ENCODE results near the gene SLC26A11. TPM values are rescaled to one million over a fixed set of nuclear protein-coding genes. Genes with fewer than 3 reads are reported as not detected.

SLC26A11 gene
- total and polyA plus RNA-seq, 7 donors: 2.3 to 14.5 (median 9.3) TPM

DNA sequence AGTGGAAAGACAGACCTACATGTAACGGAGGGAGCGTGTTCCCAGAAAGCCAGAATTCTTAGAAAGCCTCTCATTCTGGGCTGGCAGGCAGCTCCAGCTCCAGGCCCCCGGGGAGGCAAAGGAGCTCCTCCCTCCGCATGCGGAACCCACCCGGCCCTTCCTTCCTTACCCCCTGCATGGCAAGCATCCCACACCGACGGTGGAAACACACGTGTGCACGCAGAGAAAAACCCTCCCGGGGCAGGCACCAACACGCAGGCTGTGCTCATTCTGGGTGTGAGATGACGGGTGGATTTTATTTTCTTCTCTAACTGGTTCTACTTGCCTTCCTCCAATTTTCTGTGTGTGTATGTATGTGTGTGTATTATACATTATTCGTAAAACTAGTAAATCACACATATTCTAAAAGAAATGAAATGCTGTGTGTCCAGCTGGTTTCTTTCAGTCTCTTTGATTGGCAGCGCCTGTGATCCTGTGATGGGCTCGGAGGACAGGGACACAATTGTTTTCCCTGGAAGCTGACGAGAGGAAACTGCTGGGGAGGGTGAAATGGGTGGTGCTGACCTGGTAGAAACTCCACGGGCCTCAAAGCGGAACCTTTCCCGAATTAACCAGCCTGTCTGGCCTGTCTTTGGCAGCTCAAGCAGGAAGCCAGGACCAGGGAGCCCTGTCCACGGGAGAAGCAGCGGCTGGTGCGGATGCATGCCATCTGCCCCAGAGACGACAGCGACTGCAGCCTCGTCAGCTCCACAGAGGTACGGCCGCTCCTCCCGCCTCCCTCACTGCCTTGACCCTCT lies 28.2 kb upstream of the SLC26A11 start:
- Histone ChIP-seq H3K27me3 (peaks cover 0 to 23% (median 12%) of the 10 kb centered on the region in 3 donors), H3K4me3 (no peak overlapping the region), H3K9me3 (no peaks in the 10 kb centered on the region), H3K36me3 (no peaks in the 10 kb centered on the region), H3K27ac (no peak overlapping the region), H3K4me1 (no peaks in the 10 kb centered on the region)
- 41 to 62% methylated on average over 29 of the region's 29 CpGs for WGBS, 2 donors
- intact Hi-C loops (cut with DNase I): loop anchor here (10.0 kb wide), 1 partner anchor 173 kb away; no protein-coding TSS in a partner anchor
- no peak for DNase-seq
- TF ChIP-seq EP300 (IDR thresholded peaks at IDR 0.05): no peak
- no peak for TF ChIP-seq POLR2A (IDR thresholded peaks at IDR 0.05)
- TF ChIP-seq, protein P1, sequence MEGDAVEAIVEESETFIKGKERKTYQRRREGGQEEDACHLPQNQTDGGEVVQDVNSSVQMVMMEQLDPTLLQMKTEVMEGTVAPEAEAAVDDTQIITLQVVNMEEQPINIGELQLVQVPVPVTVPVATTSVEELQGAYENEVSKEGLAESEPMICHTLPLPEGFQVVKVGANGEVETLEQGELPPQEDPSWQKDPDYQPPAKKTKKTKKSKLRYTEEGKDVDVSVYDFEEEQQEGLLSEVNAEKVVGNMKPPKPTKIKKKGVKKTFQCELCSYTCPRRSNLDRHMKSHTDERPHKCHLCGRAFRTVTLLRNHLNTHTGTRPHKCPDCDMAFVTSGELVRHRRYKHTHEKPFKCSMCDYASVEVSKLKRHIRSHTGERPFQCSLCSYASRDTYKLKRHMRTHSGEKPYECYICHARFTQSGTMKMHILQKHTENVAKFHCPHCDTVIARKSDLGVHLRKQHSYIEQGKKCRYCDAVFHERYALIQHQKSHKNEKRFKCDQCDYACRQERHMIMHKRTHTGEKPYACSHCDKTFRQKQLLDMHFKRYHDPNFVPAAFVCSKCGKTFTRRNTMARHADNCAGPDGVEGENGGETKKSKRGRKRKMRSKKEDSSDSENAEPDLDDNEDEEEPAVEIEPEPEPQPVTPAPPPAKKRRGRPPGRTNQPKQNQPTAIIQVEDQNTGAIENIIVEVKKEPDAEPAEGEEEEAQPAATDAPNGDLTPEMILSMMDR (IDR thresholded peaks at IDR 0.05): no peak
- TF ChIP-seq POLR2AphosphoS5 (IDR thresholded peaks at IDR 0.05): no peak

DNA sequence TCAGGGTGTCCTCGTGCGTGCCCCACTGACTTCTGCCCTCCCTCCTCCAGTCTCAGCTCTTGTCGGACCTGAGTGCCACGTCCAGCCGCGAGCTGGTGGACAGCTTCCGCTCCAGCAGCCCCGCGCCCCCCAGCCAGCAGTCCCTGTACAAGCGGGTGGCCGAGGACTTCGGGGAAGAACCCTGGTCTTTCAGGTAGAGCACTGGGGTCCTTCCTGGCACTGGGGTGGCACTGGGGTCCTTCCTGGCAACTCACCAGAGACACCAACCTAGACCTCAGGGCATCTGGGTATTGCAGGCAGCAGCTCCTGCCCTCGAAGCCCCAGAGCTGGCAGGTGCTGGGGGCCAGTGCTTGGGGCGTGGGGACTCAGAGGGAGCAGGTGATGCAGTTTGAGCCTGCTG lies 25.1 kb upstream of the SLC26A11 start:
- DNase-seq: no peak
- intact Hi-C loops (cut with DNase I): loop anchor here (10.0 kb wide), 1 partner anchor 170 kb away; no protein-coding TSS in a partner anchor
- no peak overlapping the region for H3K27ac ChIP-seq
- H3K4me1 ChIP-seq: no peaks in the 10 kb centered on the region
- no peaks in the 10 kb centered on the region for H3K36me3 ChIP-seq
- H3K27me3 ChIP-seq: peaks cover 0 to 23% (median 12%) of the 10 kb centered on the region in 3 donors
- no peak overlapping the region for H3K4me3 ChIP-seq
- TF ChIP-seq EP300 (IDR thresholded peaks at IDR 0.05) (no peak), POLR2AphosphoS5 (IDR thresholded peaks at IDR 0.05) (no peak), POLR2A (IDR thresholded peaks at IDR 0.05) (no peak)
- TF ChIP-seq, protein P1 (IDR thresholded peaks at IDR 0.05): no peak
- H3K9me3 ChIP-seq: no peaks in the 10 kb centered on the region
- WGBS, 2 donors: 82 to 84% methylated on average over 14 of the region's 14 CpGs

DNA sequence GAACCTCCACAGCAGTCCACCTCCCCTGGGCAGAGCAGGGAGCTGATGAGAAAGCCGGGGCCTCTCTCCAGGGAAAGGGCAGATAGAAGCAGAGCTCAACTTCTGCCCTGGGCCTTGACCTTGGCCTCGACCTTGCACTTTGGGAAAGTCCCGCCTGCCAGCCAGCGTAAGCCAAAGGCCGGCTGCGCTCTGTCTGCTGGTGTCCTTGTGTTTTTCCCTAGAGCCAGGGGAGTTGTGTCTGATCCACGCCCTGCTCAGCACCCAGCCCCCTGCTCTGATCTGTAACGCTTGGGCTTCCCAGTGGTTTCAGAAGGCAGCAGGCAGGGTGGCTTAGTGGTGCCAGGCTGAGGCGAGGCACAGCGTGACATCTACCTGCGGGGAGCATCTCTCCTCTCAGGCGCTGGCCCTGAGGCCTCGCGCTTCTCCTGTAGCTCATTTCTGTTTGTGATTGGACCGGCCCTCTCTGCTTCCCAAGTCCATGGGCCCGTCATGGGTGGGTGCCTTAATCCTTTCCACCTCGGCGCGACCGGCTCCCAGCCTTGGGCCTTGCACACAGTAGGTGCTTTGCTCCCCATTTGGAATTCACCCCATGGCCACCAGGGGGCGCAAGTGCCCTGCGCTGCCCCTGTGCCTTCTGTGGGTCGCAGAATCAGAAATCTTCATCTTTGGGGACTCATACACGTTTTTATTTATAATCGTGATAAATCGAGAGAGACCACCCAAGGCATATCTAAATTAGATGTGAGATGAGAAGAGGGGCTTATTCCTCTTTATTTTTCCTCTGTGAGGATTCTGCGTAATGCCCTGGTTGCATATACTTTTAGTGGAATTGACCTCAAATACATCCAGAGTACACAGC lies 24.3 kb upstream of the SLC26A11 start:
- intact Hi-C loops (cut with DNase I): loop anchor here (10.0 kb wide), 1 partner anchor 169 kb away; no protein-coding TSS in a partner anchor
- Histone ChIP-seq H3K9me3 (no peaks in the 10 kb centered on the region), H3K36me3 (no peaks in the 10 kb centered on the region), H3K27me3 (peaks cover 0 to 23% (median 12%) of the 10 kb centered on the region in 3 donors), H3K4me1 (no peaks in the 10 kb centered on the region), H3K4me3 (no peak overlapping the region), H3K27ac (no peak overlapping the region)
- no peak for TF ChIP-seq POLR2A (IDR thresholded peaks at IDR 0.05)
- TF ChIP-seq, protein P1 (IDR thresholded peaks at IDR 0.05): peak; percentile 64 to 90 (median 78)
- no peak for TF ChIP-seq EP300 (IDR thresholded peaks at IDR 0.05)
- no peak for TF ChIP-seq POLR2AphosphoS5 (IDR thresholded peaks at IDR 0.05)
- 60 to 63% methylated on average over 27 of the region's 27 CpGs for WGBS, 2 donors
- DNase-seq: no peak

DNA sequence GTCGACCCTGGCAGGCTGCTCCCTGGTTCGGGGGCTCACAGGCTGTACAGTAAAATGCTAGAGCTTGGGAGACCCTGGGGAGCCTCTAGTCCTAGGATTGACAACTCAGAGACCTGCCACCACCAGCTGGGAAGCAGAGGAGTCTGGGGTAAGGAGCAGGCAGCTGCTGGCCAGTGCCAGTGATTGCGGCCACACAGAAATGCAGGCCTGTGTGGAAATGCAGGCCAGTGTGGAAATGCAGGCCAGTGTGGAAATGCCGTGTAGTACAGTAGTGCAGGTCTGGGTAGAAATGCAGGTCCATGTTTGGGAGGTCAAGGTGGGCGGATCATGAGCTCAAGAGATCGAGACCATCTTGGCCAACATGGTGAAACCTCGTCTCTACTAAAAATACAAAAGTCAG lies 23.6 kb upstream of the SLC26A11 start:
- 95% methylated on average over 7 of the region's 7 CpGs for WGBS, 2 donors
- no peaks in the 10 kb centered on the region for H3K36me3 ChIP-seq
- no peak overlapping the region for H3K4me3 ChIP-seq
- peaks cover 0 to 23% (median 12%) of the 10 kb centered on the region in 3 donors for H3K27me3 ChIP-seq
- no peaks in the 10 kb centered on the region for H3K4me1 ChIP-seq
- no peak overlapping the region for H3K27ac ChIP-seq
- intact Hi-C loops (cut with DNase I): loop anchor here (10.0 kb wide), 1 partner anchor 168 kb away; no protein-coding TSS in a partner anchor
- no peak for DNase-seq
- H3K9me3 ChIP-seq: no peaks in the 10 kb centered on the region
- TF ChIP-seq EP300 (IDR thresholded peaks at IDR 0.05) (no peak), POLR2A (IDR thresholded peaks at IDR 0.05) (no peak), POLR2AphosphoS5 (IDR thresholded peaks at IDR 0.05) (no peak)
- TF ChIP-seq, protein P1 (IDR thresholded peaks at IDR 0.05): no peak
